Right lobe of liver (tissue), 4 donors: ENCODE results near the gene TRAPPC2L.

Source experiments
- POLR2A ChIP-seq: fragments of 450-650 bp; IDR thresholded peaks from one replicate; pipeline ENCODE4 v1.6.1; 2017; ENCODE audit warnings: antibody characterized with exemption, mild to moderate bottlenecking
- TF ChIP-seq, protein P1 (sequence below), 4 donors: fragments of 200-600 bp in 3 of 4; fragments of 450-650 bp in 1 of 4; IDR thresholded peaks; one replicate each; pipeline versions ENCODE4 v1.5.1 to v1.8.0; 2016 to 2022; ENCODE audit warnings: antibody characterized with exemption in 4 of 4, mild to moderate bottlenecking in 2 of 4
- donor health status: DM: no; HTN: no; CAD: no.
- donor health status: DM: no; HTN: no; CAD: no.
- donor health status: DM: no; HTN: yes; CAD: no.

DNA sequence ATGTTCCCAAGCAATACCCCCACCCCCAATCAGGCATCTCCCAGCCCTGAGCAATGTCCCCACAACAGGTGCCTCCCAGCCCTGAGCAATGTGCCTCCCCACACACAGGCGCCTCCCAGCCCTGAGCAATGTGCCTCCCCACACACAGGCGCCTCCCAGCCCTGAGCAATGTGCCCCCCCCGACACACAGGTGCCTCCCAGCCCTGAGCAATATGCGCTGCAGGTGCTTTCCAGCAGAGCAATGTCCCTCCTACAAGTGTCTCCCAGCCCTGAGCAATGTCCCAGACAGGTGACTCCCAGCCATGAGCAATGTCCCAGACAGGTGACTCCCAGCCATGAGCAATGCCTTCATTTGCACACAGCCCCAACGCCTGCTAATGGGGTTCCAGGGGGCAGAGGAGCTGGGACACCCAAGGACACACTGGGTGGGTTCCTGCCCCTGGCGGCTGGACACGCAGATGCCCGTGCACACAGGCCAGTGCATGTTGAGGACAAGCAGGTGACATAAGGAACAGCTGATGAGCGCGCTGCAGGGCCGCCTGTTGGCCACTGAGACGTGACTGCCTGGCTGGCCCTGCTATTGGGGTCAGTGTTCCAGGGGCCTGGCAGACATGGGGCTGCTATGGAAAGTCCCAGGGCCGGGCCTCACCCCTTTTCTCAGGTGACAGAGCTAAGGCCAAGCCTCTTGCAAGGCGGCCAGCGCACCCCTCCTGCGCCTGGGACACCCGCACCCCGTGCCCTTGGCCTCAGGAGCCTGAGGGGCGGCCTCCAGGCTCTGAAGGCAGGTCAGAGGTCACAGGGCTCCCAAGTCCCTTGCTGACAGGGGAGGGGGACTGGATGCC is 36.4 kb downstream of the TRAPPC2L start:
- no peak for TF ChIP-seq POLR2A
- TF ChIP-seq, protein P1, sequence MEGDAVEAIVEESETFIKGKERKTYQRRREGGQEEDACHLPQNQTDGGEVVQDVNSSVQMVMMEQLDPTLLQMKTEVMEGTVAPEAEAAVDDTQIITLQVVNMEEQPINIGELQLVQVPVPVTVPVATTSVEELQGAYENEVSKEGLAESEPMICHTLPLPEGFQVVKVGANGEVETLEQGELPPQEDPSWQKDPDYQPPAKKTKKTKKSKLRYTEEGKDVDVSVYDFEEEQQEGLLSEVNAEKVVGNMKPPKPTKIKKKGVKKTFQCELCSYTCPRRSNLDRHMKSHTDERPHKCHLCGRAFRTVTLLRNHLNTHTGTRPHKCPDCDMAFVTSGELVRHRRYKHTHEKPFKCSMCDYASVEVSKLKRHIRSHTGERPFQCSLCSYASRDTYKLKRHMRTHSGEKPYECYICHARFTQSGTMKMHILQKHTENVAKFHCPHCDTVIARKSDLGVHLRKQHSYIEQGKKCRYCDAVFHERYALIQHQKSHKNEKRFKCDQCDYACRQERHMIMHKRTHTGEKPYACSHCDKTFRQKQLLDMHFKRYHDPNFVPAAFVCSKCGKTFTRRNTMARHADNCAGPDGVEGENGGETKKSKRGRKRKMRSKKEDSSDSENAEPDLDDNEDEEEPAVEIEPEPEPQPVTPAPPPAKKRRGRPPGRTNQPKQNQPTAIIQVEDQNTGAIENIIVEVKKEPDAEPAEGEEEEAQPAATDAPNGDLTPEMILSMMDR (IDR thresholded peaks at IDR 0.05) = no peak
